Measurements from ENCODE around the gene LDB3.

LDB3 gene

DNA sequence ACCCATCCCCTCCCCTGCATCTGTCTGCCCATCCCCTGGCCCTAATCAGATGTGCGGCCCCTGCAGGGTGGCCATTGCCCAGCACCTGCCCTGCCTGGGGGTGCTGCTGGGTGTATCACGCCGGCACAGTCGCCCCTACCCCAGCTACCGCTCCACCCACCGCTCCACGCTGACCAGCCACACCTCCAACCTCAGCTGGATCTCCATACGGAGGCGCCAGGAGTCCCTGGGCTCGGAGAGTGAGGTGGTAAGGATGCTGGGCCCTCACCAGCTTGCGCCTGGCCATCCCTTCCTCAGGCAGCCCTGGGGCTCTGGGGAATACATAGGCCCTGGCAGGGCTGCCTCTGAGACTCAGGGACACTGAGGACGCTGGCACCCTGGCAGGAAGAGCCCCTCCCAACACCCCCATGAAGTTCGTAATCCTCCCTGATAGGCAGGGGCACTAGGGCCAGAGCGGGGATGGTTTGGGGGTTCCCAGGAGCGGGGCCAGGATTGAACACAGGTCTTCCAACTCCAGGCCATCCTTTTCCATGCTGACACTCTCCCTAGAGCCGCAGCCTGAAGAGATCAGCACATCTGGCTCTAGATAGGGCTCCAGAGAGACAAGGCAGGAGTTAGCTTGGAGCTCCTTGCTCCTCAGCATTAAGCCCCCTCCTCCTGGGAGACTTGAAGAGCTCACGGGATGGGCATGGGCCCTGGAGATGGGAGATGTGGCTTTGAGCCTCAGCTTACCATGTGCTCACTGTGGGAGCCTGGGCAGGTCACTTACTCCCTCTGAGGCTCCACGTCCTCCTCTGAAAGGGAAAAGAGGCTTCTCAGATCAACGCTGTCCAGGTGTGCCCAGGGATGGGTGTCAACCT is 5.9 kb upstream of the LDB3 start:
- no peak overlapping the region for H3K27ac ChIP-seq
- no peak for DNase-seq (ENCODE audit: low read depth, low spot score)

DNA sequence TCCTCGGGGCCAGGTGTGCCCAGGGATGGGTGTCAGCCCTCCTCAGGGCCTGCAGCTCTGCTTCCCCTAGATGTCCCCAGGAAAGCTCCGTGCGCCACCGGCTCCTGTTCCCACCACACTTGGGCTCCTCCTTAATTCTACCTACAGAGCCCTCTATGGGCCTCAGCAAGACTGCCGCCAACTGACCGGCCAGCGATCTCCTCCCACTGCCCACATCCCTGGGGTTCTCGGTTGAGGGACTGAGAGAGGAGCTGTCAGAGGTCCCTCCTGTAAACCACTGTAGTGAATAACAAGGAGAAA is 5.3 kb upstream of the LDB3 start:
- DNase-seq (ENCODE audit: low read depth, low spot score) = no peak
- no peak overlapping the region for H3K27ac ChIP-seq

DNA sequence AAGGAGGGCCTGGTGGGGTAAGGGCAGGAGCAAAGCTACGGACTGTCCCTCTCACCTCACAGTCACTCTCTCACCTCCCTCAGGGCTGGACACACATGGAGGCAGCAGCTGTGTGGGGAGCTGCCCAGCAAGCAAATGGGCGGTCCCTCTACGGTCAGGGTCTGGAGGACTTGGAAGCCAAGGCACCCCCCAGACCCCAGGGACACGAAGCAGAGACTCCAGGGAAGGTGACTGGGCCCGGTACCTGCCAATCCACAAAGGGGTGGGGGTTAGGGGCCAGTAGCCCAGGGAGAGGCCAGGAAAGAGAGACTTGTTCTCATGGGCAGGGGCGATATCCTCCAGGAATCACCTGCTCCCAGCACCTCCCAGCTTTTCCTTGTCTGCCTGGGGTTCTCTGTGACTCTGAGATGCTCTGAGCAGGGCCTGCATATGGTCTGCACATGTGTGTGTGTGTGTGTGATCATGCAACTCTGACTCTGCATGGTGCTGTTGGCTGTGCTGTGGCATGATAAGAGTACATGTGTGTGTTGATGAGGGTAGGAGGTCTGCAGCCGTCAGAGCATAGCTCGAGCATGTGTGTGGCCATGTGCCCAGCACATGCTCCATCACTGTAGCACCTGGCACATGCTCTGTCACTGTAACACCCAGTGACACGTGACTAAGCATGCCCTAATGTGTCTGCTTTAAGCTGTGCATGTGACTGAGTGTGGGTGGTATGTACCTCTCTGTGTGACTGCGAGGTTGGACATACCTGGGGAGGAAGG is 4.6 kb upstream of the LDB3 start:
- H3K27ac ChIP-seq = no peak overlapping the region
- DNase-seq (ENCODE audit: low read depth, low spot score) = no peak

DNA sequence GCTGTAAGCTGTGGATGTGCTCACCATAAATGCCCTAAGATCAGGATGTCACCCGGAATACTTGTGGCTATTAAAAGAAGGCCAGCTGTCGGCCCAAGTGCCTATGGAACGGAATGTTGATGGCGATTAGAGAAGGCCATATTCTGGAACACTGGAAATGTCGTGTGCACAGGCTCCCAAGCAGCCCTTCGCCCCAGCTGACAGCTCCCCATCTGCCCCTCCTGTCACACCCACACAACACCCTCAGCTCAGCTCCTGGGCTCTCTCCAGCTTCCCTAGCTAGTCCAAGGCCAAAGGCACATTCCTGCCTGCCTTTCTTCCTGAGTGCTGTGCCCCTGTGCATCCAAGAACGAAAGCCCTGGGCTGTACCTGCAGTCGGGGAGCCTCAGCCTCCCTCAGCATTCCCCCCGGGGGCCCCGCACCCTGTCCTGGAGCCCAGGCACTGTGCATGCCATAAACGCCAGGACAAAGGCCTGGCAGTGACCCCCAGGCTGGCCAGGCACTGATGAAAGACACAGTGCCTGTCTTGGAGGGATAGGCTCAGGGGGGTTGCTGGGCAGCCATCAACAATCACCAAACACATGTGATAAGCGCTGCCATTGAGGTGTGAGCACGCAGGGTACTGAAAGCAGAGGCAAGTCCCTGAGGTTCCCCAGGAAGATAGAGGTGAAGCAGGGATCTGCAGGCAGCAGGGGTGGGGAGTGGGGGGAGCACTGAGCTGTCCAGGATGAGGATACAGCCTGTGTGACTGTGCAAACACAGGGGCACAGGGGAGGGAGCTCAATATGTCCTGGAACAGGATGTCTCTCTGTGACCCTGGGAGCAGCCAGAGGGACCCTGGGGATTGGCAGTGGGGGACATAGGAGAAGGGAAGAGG is 3.7 kb upstream of the LDB3 start:
- no peak for DNase-seq (ENCODE audit: low read depth, low spot score)
- H3K27ac ChIP-seq = no peak overlapping the region

DNA sequence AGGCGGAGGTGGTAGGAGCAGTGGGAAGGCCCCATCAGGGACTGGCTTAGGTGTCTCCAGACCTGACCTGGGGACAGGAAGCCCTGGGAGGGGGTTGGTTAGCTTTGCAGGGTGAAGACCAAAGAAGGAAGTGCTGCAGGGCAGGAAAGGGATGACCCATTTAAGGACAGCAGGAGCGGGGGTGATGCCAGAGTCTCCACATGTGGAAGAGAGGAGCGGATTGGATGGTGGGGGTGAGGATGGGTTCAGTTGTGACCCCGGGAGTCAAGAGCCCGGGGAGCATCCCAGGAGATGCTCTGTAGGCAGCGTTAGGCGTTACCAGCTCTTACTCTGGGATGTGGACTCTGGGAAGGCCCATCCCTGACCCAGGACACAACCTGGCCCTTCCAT is 3.1 kb upstream of the LDB3 start:
- DNase-seq (ENCODE audit: low read depth, low spot score) = no peak

DNA sequence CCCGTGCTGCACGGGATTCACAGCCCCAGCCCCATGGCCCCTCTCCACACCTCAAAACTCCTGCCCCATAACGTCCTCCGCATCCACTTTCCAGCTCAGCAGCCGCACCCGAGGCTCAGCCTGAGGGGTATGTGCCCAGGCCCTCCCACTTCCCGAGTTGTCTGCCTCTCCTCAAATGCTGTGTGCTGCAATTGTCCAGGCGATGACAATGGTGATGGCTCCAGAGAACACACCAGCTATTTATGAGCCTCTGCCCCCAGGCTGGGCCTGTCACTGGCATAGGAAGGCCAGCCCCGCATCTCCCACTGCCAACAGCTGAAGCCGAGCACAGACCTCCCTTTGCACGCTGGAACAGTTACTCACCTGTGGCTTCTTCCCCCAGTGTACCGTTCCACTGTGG is 2.4 kb upstream of the LDB3 start:
- DNase-seq (ENCODE audit: low read depth, low spot score) = no peak
- H3K27ac ChIP-seq = no peak overlapping the region

More for the DNA sequence above, 3.1 kb upstream of the LDB3 start:
- no peak overlapping the region for H3K27ac ChIP-seq

DNA sequence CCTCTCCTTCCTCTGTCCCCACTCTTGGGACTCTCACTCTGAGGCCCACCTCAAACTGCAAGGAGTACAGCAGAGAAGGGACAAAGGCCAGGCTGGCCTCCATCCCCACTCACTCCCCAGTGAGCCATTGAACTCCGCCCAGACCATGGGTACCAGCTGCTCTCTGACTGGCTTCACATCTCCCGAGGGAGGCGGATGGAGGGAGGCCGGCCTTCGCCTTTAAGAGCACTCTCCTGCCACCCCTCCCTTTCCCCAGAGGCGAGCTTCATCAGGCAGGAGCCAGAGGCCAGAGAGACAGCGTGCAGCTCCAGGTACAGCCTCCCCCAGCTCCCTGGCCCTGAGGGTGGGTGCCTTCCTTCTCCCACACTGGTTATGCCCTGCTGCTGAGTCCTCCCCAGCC is 1.8 kb upstream of the LDB3 start:
- no peak overlapping the region for H3K27ac ChIP-seq
- no peak for DNase-seq (ENCODE audit: low read depth, low spot score)

DNA sequence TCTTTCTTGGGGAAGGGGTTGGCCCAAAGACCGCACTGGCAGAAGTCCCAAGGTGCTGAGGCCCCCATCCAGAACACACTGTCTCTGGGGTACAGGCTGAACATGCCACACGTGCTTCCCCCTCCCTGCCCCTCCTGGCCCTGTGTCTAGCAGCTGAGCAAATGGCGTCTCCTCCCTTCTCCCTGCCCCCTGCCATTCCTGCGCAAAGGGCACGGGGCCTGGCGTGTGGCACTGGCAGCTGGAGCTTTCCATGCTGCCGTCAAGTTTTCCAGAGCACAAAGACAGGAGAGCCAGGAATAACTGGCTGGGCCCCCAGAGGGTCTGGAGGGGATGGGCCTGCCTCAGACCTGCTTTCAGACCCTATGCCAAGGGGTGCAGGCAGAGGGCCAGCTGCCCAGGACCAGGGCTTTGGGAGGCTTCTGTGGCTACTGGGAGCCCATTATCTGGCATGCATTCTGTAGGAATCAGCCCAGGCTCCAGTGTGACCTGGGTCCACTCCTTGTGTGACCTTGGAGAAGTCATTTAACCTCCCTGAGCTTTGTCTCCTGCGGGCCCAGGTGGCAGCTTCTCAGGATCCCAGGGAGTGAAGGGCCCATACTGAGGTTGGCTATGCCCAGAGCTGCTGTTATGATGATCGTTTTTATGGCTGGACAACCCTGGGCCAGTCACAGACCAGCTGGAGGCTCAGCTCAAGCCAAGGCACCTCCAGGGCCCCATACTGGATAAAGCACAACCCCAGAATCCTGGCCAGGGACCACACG is 710 bp upstream of the LDB3 start:
- H3K27ac ChIP-seq = no peak overlapping the region
- no peak for DNase-seq (ENCODE audit: low read depth, low spot score)

DNA sequence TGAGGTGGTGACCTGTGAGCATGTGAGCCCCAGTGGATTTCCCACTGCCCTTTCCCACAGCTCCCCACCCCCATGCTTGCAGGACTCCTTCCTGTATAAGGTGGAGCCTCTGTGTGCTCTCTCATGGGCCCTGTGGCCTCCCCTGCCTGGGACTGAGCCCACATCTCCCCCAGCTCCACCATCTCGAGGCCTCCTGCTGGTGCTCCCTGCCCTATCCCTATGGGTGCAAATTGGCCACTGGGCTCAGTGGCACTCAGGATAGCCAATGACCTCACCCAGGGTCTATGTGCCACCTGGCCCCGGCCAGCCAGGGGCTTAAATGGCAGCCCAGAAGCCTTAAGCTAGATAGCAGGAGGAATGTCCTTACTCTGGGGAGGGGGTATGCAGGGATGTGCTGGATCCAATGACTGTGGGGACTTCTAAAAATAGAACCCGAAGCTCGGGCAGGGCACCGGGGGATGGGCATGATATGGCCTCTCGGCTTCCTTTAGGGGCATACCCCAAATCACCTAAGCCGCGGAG is 2.0 kb downstream of the LDB3 start:
- no peak for DNase-seq (ENCODE audit: low read depth, low spot score)
- no peak overlapping the region for H3K27ac ChIP-seq

DNA sequence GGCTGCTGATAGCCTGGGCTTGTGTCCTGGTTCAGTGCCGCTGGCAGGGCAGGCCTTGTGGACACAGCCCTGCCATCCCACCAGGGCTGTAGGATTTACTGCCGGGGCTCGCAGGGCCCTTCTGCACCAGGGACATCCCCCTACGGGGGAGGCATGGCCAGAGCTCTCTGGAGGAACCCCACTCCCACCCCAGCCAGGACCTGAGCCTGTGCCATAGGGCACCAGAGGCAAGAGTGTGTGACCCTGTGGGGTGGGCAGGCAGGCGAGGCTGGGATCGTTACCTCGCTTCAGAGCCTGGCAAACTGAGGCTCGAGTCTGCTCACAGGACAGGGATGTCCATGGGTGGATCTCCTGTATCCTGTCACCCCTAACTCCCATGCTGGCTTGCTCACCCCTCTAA is 2.6 kb downstream of the LDB3 start:
- no peak for DNase-seq (ENCODE audit: low read depth, low spot score)
- no peak overlapping the region for H3K27ac ChIP-seq

DNA sequence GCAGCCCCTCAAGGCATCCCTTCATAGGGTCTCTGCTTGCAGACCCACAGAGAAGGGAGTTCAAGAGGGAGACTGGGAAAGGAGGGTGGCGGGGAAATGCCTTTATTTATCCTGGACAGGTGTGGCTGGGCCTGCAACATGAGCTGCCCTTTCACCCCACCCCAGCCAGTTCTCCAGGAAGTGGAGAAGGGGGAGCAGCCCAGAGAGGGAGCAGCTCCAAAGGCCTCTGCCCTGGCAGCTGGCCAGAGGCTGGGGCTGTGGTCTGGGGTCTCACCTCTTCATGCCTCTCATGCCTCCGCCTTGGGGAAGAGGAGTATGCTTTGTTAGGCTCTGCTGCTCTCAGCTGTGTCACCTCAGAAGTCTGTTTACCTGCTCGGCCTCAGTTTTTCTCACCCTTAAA is 3.1 kb downstream of the LDB3 start:
- no peak overlapping the region for H3K27ac ChIP-seq
- DNase-seq (ENCODE audit: low read depth, low spot score) = no peak

DNA sequence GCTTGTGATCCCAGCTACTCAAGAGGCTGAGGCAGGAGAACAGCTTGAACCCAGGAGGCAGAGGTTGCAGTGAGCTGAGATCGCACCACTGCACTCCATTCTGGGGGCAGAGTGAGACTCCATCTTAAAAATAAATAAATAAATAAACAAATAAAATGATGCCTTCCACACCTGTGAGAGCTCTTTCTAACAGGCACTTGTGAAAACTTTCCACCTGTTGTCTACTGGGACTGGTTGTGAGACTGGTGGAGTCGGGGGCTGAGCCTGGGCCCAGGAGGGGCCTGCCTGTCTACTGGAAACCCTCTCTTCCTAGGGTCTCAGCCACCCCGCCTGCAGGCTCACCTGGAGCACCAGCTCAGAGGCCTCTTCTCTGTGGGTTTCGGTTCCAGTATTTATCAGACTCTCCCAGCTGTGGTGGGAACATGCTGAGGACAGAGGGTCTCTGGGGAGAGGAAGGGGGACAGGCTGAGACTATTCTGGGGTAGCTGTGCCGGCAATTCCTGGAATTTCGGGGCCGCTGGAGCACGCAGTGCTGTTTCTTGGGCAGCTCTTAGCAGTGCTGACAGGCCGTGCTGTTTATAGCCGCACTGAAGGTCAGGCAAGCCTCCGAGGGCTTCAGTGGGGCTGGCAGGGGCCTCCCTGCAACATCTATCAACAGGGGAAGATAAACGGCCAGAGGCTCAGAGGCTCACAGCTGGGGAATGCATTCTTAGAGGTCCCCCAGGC is 3.8 kb downstream of the LDB3 start:
- DNase-seq (ENCODE audit: low read depth, low spot score) = no peak
- H3K27ac ChIP-seq = no peak overlapping the region

DNA sequence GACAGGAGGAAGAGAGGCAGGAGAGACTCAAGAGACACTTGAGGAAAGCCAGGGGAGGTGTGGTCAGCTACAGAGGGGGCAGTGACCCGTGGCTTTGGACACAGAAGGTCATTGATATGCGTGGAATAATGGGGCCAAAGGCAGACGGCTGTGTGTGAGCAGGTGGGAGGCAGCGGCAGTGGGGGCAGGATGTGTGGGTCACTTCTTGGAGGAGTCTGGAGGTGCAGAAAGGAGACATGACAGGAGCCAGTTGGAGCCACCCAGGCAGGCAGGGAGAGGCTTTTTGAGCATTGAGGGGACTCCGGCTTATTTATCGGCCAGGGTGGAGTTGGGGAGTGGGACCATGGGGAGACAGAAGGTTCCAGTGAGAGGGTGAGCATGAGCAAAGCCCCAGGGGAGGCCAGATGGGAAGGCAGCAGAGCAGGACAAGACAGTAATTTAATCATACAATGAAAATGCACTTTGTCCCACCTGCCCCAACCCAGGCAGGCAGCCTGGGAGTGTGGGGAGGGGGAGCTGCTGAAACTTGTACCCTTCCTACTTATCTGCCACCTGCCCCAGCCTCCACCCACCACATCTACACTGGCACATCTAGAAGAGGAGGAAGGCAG is 5.0 kb downstream of the LDB3 start:
- no peak for DNase-seq (ENCODE audit: low read depth, low spot score)
- H3K27ac ChIP-seq = no peak overlapping the region

DNA sequence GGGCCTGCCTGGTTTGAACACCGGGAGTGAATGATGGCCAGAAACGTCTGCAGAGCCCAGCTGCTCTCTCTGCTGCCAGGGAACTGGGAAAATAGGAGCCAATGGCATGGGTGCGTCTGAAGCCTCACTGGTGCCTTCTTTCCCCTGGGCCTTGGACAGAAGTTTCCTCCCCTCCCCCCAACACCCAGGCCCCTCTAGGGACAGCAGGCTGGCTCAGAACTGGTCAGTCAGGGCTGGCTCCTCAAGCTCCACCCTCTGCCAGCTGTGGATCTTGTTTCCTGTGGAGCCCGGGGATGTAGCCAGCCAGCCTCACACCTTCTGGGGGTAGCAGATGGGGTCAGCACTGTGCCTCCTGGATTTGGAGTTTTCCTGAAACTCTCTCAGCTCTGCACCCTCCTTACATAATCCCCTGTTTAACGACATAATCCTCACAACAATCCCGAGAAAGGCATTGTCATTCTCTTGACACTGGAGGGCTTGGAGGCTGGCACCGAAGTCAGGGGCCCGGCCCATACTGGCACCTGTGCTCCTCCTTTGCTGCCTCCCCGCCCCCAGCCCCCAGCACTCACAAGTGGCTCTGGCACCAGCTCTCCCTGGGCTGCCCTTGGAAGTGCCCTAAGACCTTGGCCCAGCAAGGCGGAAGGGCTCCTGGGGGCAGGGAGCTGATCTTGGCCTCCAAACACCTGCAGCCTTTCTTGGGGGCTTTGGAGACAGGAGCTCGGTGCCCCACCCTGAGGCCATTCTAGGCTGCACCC is 5.7 kb downstream of the LDB3 start:
- no peak for DNase-seq (ENCODE audit: low read depth, low spot score)
- no peak overlapping the region for H3K27ac ChIP-seq

DNA sequence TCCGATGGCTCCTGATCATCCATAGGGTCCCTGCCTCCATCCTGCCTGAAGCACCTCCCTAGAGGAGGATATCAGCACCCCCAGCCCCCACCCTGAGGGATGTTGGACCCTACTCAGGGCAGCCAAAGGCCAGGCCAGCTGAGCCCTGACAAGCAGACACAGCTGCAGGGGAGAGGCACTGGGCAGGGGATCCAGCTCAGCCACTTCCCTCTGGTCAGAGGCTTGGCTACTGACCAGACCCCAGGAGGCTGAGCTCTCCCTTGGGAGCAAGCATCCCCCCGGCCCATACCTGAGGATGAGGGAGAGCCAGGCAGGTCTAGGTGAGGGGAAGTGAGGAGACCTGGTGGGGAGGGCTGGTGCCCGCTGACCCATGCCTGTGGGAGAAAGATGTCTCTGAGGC is 6.6 kb downstream of the LDB3 start:
- no peak for DNase-seq (ENCODE audit: low read depth, low spot score)

DNA sequence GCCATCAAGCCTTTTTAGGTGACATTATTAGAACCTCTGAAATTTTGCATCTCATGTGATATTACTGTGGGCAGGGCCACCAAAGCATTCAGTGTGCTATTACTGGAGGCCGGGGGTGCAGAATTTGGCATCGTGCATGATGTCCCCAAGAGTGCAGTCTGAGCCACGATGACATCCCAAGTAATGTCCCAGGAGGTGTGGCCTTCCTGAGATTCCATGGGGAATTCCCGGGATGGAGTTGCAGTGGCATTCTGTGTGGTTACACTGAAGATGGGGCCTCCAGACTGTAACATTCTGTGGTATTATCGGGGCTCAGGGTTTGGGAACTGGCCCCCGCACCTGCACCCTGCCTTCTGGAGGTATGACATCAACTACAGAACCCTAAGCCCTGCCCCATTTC is 9.1 kb downstream of the LDB3 start:
- H3K27ac ChIP-seq = no peak overlapping the region
- DNase-seq (ENCODE audit: low read depth, low spot score) = no peak

More for the DNA sequence above, 6.6 kb downstream of the LDB3 start:
- no peak overlapping the region for H3K27ac ChIP-seq

DNA sequence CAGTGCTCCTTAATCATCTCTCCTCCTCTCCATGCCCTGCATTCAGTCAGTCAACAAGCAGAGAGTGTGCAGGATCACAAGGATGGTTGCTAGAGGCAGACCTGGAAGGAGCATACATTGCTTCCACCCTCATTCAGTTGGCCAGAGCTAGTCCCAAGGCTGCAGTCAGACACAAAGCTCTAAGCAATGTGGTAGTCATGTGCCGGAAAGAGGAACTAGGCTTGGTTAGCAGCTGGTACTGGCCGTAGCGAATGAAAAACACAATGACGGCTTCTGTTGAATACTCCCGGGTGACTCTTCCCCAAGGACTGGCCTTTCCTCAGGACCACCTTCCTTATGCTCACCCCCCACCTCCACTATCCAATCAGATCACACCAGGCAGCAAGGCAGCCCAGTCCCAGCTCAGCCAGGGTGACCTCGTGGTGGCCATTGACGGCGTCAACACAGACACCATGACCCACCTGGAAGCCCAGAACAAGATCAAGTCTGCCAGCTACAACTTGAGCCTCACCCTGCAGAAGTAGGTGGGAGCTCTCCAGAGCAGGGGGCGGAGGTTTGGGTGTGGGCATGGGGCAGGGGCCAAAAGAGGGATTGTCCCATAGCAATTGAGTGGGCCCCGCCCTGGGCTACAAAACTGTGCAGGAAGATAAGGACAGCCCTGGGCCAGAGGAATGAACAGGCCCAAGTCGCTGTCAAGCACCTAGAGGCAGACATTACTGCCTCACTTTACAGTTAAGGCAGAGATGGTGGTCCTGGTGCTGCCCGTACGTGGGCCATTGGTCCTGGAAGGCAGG is 10.9 kb downstream of the LDB3 start:
- H3K27ac ChIP-seq = no peak overlapping the region
- no peak for DNase-seq (ENCODE audit: low read depth, low spot score)

All from epithelial cell of prostate (primary cell).